HG03135 (cell line): ENCODE measurements around the gene INPP5A.

Experiments used
- ATAC-seq: cut with Tn5 transposase; IDR thresholded peaks from one replicate; pipeline ENCODE4 v1.9.1; 2021; ENCODE audit warnings: mild to moderate bottlenecking, moderate library complexity; ENCODE audit not compliant: unreplicated experiment

INPP5A gene

DNA sequence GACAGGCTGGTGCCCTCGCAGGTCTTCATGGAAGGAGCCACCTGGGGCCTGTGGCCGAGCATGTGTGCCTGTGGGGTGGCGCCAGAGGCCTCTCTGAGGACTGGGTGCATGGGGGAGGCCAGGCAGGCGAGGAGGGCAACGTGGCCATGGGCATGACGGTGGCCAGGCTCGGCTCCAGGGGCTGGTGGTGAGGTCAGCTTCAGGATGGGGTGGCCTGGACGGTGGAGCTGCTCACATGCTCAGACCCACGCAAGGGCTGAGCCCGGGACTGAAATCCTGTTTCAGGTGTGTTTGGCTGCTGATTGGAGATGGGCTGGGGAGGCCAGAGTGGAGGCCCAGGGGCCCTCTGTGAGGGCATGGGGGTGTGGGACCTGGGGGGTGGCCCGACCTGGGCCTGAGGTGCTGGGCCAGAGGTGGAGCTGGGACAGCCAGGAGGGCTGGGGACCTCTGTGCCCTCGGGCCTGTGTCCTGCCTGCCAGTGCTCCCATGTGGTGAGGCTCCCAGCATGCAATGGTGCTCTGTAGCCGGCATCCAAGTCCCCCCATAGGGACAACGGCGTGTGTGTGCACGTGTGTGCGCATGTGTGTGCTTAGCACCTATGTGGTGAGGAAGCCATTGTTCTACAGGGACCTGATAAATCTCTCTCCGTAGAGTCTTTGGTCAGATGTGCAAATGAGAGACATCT lies 71.1 kb downstream of the INPP5A start:
- no peak for ATAC-seq

DNA sequence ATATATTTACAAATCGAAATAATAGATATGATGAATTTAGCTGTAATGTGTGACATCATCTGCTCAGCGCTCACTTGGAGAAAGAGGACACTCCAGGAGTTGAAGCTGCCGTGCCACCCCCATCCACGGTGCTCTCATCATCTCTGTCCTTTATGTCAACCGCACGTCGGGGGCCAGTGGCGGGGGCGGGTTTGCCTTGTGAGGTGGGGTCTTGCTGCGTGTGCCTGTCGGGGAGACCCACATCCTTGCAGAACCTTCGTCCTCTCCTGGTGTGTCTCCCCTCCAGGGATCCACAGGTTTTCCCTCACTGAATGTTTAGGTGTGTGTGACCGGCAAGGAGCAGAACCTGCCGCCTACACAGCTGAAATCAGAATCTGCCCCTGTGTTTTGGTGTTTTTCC lies 71.6 kb downstream of the INPP5A start:
- no peak for ATAC-seq

DNA sequence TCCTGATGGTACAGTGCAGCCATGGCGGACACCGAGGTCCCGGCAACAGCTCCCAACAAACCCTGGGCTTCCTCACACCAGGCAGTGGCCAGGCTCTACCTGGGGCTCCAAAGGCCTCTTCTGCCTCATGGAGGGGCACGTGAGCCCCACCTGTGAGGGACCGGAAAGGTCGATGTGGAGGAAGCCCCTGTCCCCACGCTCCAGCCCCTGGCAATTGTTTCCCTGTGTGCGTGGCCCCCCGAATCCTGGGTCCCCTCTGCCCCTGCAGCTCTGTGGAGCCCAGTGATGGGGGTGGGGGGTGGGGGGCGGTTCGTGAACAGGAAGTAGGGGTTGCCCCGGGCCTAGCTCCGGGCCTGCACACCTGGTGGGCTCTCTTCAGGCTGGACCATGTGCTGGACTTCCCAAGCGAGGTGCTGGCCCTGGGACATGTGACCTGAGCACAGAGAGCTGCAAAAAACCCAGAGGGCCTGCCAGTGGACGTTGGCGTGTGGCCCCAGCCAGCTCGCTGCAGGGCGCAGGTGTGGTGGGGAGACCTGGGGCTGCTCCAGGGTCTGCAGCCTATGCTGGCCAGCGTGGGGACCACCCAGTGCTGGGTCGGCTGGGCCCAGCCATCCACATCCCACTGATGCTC lies 72.6 kb downstream of the INPP5A start:
- no peak for ATAC-seq

DNA sequence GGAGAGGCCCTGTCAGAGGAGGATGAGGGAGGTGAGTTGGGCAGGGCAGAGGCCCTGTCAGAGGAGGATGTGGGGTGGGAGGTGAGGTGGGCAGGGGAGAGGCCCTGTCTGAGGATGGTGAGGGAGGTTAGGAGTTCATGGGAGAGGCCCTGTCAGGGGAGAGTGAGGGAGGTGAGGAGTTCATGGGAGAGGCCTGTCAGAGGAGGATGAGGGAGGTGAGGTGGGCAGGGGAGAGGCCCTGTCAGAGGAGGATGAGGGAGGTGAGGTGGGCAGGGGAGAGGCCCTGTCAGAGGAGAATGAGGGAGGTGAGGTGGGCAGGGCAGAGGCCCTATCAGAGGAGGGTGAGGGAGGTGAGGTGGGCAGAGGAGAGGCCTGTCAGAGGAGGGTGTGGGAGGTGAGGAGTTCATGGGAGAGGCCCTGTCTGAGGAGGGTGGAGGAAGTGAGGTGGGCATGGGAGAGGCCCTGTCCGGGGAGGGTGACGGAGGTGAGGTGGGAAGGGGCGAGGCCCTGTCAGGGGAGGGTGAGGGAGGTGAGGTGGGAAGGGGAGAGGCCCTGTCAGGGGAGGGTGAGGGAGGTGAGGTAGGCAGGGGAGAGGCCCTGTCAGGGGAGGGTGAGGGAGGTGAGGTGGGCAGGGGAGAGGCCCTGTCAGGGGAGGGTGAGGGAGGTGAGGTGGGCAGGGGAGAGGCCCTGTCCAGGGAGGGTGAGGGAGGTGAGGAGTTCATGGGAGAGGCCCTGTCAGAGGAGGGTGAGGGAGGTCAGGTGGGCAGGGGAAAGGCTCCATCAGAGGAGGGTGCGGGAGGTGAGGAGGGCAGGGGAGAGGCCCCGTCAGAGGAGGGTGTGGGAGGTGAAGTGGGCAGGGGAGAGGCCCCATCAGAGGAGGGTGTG lies 73.7 kb downstream of the INPP5A start:
- no peak for ATAC-seq

DNA sequence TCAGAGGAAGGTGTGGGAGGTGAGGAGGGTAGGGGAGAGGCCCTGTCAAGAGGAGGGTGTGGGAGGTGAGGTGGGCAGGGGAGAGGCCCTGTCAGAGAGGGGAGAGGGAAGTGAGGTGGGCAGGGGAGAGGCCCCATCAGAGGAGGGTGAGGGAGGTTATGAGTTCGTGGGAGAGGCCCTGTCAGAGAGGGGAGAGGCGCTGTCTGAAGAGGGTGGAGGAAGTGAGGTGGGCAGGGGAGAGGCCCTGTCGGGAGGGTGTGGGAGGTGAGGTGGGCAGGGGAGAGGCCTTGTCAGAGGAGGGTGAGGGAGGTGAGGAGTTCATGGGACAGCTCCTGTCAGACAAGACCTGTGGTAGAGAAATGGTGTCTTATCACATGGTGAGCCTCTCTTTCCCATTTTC lies 74.4 kb downstream of the INPP5A start:
- ATAC-seq = no peak

DNA sequence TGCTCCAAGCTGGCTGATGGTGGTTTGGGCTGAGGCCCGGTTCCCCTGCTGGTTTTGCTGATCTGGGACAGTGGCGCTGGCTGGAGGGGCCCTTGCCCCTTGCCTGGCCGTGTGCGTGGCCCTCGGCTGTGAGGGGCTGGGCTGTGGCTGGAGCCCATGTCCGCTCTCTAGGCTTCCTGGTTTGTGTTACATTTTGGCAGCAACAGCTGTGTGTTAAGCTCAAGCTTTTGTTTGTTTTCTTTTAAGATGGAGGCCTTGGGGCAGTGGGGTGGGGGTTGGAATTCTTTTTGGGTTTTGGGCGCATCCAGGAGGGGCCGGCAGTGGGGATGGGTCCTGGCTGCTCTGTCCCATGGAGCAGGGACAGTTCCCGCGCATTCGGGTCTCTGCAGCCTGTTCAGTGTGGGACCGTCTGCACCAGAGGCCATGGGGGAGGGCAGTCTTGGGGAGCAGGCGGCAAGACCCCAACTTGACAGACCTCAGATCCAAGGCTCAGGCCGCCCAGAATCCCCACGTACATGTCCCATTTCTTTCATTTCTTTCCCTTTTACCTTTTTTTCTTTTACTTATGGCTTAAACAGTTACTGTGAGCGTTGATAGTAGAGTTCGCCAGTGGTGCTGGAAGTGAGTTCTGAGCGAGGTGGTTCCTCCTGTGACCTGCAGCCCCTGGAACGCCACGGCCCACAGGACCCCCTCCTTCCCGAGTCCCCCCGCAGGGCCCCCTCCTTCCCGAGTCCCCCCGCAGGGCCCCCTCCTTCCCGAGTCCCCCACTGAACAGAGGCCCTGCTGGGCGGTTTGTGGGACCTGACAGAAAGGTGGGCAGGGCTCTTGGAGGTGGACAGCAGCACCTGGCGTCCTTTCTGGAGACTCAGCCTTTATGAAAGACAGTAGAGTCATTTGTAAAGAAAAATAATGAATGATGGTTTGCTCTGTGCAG lies 75.3 kb downstream of the INPP5A start:
- ATAC-seq = no peak

DNA sequence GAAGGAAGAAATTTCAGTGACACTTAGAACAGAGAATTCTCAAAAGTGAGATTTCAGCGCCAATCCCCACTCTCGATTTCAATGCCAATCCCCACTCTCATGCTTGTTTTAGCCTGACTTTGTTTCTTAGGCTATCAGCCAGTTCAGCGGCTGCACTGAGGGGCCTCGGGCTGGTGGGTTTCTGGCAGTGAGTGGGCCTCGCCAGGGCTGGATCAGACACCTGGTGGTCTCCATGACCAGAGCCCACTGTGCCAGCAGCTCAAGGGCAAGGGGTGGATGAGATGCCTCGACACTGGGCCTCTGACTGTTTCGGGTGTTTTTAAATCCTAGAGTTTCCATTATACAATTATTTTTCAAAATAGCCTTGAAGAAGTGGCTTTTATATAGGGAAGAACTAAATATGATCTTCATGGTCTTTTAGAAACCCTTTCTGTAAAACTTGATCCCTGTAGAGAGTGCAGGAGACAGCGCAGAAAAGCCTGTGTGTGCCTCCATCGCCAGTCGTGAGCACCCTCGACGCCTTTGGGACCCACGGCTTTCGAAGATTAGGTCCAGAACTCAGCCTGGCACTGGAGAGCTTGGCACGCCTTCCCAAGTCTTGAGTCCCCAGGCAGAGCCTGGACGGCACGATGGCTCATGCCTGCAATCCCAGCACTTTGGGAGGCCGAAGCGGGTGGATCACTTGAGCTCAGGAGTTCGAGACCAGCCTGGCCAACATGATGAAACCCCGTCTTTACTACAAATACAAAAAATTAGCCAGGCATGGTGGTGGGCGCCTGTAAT lies 76.2 kb downstream of the INPP5A start:
- no peak for ATAC-seq

DNA sequence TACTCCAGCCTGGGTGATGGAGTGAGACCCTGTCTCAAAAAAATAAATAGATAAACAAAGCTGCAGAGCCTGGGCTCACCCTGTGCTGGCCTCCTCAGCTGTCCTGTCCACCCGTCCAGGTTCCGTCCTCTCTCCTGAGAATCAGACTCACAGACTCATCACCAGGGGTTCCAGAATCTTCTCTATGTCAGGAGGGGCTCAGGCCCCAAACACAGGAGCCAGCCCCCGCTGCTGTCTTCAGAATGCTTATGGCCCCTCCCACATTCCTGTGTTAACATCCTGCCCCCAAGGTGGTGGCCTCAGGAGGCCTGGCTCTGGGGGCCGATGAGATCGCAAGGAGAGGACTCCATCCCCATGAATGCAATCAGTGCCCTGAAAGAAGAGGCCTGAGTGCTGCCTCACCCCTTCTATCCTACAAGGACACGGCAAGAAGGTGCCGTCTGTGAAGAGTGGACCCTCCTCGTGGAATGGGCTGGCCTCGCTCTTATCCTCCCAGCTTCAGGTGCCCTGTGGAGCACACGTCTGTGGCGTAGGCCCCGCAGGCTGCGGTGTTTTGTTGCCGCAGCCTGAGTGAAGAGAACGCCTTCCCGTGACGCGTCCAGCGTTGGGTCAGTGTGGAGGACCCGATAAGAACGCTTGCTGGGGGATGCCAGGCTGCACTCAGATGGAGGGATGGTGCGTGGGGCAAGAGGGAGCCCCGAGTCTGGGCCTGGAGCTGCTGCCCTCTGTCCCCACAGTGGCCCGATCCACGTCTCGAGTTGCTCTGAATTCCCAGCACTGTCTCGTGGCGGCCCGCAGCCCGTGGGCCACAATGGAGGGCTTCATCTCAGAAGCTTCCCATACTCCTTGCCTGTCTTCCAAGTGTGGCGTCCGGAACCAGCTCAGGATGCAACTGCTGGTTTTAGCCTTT lies 77.1 kb downstream of the INPP5A start:
- no peak for ATAC-seq

DNA sequence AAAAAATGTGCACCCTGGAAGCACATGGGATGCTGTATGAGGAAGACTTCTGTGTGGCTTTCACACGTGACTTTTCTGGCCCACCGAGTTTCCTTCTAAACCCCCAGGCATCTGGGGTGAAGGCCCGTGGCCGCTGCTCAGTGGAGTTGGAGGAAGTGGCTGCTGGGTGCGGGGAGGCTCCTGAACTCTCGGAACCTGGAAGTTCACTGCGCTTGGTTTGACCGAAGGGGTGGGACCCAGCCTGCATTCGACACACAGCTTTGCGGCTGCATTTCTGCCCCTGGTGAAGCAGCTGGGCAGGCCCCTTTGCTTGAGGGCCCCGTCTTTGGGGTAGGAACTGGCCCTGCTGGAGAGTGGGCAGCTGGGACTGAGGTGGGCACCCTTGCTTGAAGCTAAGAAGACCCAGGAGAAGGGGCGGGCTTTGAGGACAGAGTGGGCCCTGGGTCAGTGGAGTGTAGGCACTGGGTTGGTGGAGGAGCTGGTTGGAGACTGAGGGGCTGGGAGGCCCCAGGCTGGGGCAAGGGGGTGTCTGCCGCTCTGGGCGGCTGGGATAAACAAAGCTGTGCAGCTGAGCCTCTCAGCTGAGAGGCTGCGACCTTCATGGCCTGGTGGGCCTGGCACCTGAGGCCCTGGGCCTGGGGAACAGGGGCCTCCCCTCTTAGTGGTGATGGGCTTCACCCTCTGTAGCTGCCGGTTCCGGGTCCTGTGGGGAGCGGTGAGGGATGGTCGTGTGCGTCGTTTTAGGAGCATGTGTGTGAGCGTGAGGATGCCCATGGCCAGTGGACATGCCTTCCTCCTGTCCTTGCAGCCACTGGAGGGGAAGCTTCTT lies 78.0 kb downstream of the INPP5A start:
- ATAC-seq = no peak

DNA sequence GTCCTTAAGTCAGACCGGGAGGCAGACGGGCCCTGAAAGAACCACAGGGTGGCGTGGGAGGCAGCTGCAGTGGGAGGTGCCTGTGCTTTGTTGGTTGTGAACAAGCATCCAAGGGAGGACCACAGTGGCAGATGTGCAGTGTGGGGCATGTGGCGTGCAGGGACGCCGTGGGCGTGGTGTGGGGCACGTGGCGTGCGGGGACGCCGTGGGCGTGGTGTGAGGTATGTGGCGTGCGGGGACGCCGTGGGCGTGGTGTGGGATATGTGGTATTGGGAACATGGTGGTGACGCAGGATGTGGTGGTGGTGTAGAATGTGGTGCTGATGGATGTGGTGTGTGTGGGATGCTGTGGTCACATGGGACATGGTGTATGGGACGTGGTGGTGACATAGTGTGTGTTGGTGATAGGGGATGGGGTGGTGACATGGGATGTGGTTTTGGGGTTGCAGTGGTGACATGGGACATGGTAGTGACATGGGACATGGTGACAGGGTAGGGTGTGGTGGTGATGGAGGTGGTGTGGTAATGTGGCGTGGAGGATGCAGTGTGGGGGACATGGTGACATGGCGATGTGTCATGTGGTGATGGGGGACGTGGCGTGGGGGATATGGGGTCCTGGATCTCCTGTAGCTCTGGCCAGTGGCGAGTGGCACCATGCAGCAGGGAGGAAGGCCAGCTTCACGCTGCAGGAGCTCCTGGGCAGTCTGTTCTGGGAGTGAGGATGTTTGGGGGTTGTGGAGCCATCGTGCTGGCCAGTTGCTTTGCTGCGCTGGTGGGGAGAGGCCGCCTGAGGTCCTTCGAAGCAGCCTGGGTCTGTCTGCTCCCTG lies 78.8 kb downstream of the INPP5A start:
- no peak for ATAC-seq

DNA sequence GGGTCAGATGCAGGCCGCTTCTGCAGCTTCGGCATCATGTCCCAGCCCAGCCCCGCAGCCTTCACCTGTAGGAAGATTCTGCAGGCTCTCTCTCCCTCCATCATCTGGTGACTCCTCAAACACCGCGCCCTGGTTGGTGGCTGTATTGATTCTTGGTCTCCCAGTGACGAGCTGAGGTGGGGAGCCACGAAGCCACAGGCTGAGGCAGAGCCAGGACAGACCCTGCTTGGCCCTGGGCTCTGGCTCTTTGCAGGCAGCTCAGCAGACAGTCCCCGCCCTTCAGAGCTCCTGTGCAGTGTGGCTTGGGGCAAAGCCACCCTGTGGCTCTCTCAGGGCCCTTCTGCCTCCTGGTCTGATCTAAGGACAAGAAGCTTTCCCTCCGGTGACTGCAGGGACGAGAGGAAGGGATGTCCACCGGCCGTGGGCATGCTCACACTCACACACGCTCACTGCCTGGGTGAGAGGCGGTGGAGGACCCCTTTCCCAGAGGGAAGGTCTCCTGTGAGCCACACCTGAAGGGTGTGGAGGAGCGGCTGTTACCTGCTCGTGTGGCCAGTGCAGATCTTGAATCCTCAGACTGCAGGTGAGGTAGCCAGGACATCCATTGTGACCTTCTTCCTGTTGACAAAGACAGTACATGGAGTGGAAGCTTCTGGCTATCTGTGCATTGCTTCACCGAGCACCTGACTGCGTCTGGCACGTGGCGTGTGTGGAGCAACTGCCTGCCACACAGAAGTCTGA lies 79.6 kb downstream of the INPP5A start:
- no peak for ATAC-seq

DNA sequence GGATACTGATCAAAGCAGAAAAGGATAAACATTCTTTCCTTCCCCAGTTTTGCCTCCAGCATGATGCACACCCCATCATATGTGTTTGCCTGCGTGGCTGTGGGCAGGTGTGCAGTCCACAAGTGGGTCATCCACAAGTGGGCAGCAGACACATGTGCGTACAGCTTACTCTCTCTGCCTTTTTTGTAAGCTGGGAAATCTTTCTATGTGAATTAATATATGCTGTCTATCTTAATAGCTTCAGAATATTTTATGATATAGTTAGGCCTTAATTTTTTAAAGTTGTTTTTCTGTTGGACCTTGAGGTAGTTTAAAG lies 80.1 kb downstream of the INPP5A start:
- ATAC-seq = no peak

DNA sequence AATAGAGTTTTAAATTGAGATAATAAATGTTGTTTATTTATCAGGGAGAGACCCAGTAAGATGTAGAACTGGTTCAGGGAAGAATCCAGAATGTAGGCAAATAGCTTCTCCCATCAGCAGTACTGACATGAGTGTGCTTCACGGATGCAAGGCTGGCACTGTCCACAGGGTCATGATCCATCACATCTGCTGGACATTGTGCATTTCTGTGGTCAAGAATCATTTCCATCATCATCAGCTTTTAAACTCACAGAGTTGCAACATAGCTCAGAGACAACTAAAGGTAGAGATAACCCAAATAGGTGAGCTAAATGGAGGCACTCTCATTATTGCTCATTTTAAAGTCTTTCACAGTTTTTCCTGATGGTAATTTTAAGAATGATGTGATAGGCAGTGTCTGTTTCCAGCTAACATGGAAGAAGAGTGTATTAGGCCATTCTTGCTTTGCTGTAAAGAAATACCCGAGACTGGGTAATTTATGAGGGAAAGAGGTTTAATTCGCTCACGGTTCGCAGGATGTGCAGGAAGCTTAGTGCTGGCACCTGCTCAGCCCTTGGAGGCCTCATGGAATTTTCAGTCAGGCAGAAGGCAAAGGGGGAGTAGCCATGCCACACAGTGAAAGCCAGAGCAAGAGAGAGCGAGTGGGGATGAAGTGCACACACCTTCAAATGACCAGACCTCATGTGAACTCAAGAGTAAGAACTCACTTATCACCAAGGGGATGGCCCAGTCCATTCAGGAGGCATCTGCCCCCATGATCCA lies 80.8 kb downstream of the INPP5A start:
- ATAC-seq = no peak

DNA sequence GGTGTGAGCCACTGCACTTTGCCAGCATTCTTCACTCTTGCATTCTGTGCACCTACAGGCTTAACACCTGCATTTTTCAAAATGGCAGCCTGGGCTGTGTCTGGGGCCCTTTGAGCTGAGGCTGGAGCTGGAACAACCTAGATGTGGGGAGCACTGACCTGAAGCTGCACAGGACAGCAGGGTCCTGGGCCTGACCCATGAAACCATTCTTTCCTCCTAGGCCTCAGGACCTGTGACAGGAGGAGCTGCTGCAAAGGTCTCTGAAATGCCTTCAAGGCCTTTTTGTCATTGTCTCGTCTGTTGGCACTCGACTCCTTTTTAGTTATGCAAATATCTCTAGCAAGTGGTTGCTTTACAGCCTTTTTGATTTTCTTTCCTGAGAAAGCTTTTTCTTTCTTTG lies 82.3 kb downstream of the INPP5A start:
- ATAC-seq = no peak

DNA sequence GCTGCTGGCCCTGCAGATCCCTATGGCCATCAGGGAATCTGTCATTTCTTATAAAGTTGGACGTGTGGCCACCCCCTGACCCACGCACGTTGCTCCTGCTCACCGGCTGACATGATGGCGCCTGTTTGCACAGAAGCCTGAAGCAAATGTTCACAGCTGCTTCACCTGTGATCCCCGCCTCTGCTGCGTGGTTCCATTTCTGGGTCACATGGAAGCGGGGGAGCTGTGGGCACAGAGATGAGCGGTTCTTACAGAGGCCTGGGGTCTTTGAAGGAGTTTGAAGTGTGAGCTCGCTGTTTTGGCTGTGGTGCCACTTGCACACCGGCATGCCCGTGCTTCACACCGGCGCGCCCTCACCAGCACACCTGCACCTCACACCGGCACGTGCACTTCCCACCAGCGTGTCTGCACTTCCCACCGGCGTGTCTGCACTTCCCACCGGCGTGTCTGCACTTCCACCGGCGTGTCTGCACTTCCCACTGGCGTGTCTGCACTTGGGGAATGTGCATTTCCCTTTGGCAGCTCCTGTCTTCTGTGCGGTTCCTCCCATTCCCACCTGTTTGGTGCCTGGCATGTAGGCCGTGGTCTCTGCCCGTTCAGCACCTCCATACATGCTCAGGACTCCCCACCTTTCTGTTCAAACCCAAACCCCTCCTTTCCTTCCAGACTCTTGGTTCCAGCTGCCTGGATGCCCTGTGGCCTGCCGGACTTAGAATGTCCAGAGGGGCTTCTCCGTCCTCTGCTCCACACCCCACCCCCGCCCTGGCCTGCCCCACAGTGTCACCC lies 86.7 kb downstream of the INPP5A start:
- ATAC-seq = no peak
